ENCODE measurements around the gene ATP9B.
"Not testable (repeated sequence)": the region's sequence is repeated elsewhere in the genome, so short reads cannot be mapped to it uniquely, and the experiment has no call there.

- not testable (repeated sequence) for TF ChIP-seq CTCF (conservative IDR thresholded peaks at IDR 0.05 in 1 of 2, IDR thresholded peaks at IDR 0.05 in 1 of 2; ENCODE audit: extremely low read depth in 1 of 2, insufficient read depth in 1 of 2, low read depth in 1 of 2, low read length in 2 of 2); EZH2 (IDR thresholded peaks at IDR 0.05; ENCODE audit: borderline replicate concordance, low read length)
Measured at GRCh38 chr18:79265068-79265467, 195.9 kb downstream of the ATP9B start.
